Measurements from ENCODE around the gene SLAMF8.
A peak's percentile ranks its signal among the peaks of the same experiment; 100 is the strongest.

Gene SLAMF8

DNA sequence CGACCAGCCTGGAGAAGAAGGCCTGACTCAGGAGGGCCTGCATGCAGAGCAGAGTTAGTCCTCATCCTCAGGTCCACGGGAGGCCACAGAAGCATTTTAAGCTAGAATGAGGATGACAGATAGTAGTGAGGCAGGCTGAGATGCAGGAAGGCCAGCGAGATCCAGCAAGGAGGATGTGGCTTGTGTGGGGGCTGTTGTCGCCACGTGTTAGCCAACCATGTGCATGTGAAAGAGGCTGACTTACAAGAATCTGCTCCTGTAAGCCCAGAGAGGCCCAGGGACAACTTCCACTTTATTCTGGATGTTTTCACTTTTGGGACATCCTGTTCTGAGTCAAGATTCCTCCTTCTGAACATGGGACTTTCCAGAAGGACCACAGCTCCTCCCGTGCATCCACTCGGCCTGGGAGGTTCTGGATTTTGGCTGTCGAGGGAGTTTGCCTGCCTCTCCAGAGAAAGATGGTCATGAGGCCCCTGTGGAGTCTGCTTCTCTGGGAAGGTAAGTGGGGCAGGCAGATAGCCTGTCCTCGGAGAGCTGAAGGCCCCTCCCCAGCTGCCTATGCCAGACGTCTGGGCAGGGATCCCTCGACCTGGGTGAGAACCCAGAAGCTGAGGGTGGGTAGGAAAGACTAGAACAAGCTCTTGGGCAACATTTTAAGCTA is at the start of gene SLAMF8:
TSS of gene SLAMF8 (plus strand) at position 433 of the 661 bp plus-strand sequence. CDS start at position 459, 26 bp downstream.
- DNase-seq (ENCODE audit: low spot score) = peak; percentile 13

DNA sequence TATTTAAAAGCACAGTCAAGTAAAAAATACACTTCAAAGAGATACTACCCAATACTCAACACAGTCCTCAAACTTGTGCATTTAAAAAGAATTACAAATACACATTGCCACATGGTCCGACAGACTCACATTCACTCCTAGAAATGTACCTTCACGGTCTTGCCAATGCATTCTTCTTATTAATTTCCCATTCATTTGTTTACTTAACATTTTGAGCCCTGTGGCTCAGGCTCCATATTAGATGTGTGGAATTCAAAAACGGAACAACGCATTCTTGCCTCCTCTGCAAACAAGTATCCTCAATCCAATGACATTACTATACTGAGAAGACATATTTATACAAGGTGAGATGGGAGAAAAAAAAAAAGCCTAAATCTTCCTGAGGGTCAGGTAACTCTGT is 48.4 kb upstream of the SLAMF8 start:
- DNase-seq (ENCODE audit: low spot score) = no peak

DNA sequence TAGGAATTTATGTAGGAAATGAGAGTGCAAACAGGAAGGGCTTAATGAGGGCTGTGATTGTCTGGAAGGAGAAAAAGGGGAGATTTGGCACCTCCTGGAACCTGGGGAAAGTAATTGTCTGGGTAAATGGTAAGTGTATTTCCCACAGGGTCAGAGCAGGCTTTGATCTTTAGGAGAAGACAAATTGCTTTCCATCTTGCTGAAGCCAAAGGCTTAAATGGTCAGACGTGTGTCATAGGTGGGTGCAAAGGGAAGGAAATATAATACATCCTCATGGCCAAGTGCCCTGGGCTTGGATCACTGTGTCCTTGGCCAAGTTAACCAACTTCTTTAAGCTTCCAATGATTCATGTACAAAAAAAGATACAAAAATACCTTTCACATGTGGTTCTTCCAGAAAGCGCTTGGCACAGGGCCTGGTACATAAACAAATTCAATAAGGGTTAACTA is 47.2 kb upstream of the SLAMF8 start:
- no peak for DNase-seq (ENCODE audit: low spot score)

DNA sequence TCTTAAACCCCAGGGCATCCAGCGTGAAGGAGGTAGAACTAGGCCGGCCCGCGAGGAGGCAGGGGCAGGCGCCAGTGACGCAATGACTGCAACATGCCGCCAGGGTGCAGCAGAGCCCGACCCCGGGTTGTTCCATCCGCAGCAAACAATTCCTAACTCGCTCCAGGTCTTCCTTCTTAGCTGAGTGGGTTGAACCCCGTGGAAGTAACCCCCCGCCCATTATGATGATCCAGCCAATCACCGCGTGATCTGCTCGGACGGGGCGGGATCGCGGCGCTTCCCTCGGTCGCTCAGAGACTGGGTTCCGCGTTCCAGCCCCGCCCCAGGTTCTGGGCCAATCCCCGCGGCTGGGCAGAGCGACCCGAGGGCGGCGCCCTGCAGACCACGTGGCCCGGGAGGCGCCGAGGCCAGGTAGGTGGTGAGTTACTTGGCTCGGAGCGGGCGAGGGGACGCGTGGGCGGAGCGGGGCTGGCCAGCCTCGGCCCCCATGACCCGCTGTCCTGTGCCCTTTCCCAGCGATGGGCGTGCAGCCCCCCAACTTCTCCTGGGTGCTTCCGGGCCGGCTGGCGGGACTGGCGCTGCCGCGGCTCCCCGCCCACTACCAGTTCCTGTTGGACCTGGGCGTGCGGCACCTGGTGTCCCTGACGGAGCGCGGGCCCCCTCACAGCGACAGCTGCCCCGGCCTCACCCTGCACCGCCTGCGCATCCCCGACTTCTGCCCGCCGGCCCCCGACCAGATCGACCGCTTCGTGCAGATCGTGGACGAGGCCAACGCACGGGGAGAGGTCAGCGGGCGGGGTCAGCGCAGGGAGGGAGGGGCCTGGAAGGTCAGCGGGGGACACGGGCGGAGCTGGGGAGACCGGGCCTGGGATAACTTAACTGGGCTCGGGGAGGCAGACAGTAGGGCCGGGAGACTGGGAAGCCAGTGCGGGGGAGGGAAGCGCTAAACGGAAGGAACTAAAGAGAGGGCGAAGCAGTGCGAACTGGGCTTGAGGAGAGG is 45.8 kb upstream of the SLAMF8 start, which contains the start of gene DUSP23:
TSS of gene DUSP23 (plus strand) at position 380 of the 1,000 bp plus-strand sequence. CDS start at position 519, 139 bp downstream.
- peak; percentile 97 for DNase-seq (ENCODE audit: low spot score)

- DNase-seq (ENCODE audit: low spot score) = no peak
Measured at GRCh38 chr1:159781992-159782391, 44.7 kb upstream of the SLAMF8 start.

DNA sequence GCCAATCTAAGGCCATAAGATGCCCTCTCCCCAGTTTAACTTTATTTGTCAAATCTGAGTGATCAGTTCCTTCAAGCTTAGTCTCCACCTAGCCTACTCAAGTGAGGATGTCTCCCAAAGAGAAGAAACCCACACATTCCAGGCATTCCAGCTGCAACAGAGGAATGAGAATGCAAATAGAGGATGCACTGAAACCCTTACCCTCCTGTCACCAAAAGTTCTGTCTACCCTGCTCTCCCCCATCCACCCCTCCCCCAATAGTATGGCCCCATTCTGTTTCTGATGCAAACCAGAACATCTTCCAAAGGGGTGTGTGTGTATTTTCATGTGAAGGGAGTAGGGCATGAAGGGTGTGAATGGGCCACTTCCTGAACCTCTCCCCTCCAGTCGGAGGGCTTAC is 42.9 kb upstream of the SLAMF8 start:
- DNase-seq (ENCODE audit: low spot score) = no peak

DNA sequence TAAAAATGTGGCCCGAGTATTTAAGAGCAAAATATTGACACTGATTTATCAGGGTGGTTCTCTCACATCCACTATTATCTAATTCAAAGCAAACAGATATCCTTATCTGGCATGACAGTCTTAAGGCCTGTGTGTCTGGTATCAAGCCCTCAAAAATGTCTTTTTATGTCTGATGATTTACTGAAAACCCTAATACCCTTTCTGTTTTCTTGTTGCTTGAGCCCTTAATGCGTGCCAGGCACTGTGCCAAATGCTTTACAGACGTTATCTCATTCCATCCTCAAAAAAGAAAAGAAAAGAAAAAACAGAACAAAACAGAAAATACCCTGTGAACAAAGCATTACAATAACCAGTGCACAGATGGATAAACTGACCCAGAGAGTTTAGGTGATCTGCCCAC is 40.2 kb upstream of the SLAMF8 start:
- no peak for DNase-seq (ENCODE audit: low spot score)

- DNase-seq (ENCODE audit: low spot score) = no peak
Measured at GRCh38 chr1:159786966-159787365, 39.7 kb upstream of the SLAMF8 start.

GRCh38 chr1:159790237-159790917 is 36.3 kb upstream of the SLAMF8 start:
- no peak for DNase-seq (ENCODE audit: low spot score)

DNA sequence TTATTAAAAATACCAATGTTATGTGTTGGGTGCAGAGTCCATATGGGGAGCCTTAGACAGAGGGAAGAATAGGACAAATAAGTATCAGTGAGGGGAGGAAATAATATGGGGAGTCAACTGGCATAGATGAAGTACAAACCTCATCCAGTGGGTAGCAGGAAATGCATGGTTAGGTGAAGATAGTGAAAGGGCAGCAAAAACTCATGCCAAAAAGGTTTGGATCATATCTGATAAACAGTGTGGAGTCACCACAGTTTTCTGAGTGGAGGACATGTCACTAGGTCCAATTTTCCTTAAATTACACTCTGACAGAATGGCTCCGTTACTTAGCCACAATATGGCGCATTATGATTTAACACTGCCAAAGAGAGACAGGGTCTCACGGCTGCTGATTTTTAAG is 35.6 kb upstream of the SLAMF8 start:
- DNase-seq (ENCODE audit: low spot score) = no peak

DNA sequence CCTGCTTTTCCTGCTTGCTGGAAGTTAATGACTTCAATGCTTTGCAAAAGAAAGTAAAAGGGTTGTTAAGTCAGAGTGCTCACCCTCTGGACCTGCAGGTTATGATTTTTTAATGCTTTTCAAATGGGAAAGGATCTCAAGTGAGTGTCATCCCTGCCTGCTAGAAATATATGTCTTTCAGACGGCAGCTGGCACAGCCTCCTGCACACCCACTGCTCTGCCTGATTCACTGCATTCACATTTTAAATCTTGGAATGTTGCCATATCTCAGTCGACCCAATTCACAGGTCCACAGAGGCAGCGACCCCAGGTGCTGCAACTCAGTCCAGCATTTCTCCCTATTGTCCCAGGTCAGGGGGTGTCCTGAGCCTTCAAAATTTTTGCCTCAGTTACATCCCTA is 35.2 kb upstream of the SLAMF8 start:
- DNase-seq (ENCODE audit: low spot score) = no peak

GRCh38 chr1:159795534-159795933 is 31.1 kb upstream of the SLAMF8 start:
- no peak for DNase-seq (ENCODE audit: low spot score)

DNA sequence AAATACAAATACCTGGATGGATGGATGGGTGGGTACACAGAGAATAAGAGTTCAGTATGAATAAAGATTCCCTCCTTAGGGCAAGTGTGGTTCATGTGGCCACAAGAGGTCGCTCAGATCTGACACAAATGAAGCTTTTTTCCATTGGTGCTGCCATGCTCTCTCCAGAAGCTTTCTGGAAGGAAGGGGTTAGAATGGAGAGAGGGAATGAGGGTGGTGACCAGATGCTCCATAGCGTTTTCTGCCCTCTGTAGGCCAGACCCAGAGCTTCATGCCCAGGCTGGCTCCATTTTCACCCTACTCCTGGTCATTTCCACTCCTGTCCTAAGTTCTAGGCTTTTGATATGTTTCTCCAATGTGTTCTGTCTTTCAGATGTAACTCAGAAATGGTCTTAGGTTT is 27.8 kb upstream of the SLAMF8 start:
- peak; percentile 50 for DNase-seq (ENCODE audit: low spot score)

DNA sequence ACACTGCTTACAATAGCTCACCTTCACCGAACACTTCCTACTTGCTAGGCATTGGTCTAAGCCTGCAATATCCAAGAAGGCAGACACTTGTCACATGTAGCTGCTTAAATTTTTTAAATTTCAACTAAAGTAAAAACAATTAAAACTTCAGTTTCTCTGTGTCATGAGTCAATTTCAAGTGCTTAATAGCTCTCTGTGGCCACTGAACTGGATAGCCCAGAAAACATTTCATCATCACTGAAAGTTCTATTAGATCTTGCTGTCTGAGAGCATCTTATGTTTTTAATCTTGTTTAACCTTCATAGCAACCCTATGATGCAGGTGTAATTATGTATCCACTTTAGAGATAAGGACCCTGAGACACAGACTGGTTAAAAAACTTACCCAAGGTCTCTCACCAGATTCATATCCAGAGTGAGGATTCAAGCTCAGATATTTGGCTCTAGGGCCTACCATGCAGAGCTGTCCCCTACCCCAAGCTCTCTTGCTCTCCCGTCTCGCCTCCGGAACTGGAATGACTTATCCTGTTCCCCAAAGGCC is 27.2 kb upstream of the SLAMF8 start:
- DNase-seq (ENCODE audit: low spot score) = no peak

DNA sequence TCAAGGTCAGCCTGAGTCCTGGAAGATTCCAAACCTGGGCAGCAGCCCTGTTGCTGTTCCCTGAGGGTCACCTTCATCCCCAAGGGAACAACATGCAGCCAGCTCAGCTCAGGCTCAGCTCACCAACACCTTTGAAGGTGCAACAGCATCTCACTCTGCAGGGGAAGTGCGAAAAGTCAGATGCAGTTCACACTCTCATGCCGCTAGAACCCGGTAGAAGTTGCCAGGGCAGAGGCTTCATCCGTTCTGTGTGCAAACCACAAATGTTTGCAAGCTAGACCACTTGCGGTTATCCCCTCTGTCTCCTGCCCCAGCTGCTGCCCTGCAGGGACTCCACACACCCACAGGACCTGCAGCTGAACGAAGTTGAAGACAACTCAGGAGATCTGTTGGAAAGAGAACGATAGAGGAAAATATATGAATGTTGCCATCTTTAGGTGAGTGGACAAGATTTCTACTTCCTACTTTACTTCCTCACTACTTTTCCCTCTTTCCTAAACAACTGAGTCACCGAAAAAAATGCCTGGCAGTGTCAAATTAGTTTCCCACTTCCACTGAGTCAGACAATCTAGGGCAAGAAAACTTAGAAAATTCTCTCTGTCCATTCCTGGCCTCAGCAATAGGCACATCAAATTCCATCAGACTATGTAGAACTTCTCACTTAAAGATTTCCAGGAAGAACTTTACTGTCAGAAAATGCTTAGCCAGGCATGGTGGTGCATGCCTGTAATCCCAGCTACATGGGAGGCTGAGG is 26.3 kb upstream of the SLAMF8 start:
- DNase-seq (ENCODE audit: low spot score) = no peak

DNA sequence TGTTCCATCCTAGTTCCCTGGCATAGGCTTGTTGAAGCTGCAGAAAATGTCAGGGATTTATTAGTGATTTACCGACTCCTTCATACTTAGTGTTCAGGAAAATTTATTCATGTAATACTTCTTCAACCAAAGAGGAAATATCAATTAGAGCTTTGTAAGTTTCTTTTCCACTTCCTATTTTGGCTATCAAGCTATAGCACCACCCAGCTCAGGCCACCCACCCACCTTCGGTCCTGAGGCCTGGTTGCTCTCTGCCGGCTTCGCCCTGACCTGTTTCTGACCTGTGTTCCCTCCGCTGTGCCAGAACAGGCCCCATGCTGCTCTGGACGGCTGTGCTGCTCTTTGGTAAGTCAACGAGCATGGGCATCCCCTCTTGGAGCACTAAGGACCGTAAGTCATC is 24.6 kb upstream of the SLAMF8 start, which contains the start of gene FCRL6:
TSS of gene FCRL6 (plus strand) at position 250 of the 400 bp plus-strand sequence. CDS start at position 315, 65 bp downstream.
- DNase-seq (ENCODE audit: low spot score) = no peak

- no peak for DNase-seq (ENCODE audit: low spot score)
Measured at GRCh38 chr1:159803956-159804689, 22.6 kb upstream of the SLAMF8 start.

GRCh38 chr1:159804924-159805323 is 21.7 kb upstream of the SLAMF8 start:
- no peak for DNase-seq (ENCODE audit: low spot score)

GRCh38 chr1:159815926-159816325 is 10.7 kb upstream of the SLAMF8 start:
- no peak for DNase-seq (ENCODE audit: low spot score)

DNA sequence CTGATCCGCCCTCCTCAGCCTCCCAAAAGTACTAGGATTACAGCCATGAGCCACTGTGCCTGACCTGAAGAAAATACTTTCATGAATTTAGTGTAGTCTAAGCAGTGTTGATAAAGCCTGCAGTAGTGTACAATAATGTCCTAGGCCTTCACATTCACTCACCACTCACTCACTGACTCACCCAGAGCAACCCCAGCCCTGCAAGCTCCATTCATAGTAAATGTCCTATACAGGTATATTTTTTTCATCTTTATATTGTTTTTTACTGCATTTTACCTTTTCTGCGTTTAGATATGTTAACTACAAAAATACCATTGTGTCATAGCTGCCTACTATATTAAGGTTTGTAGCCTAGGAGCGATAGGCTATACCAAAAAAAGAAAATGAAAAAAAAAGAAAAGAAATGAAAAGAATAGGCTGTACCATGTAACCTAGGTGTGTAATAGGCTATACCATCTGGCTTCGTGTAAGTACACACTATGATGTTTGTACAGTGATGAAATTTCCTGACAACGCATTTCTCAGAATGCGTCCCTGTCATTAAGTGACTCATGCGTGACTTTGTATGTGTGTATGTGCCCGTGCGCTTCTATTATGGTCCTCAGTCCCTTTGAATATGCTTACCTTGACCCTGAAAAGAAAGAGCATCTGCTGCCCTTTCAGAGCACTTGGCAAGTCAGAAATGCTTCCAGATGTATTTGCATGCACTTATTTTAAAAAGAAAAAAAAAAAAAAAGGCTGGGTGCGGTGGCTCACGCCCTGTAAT is 9.2 kb upstream of the SLAMF8 start:
- DNase-seq (ENCODE audit: low spot score) = no peak
